GM12891 (cell line): ENCODE data around the gene RNASEH2A.

Experiments used
- PAX5 ChIP-seq: IDR thresholded peaks from 2 replicates; pipeline ENCODE4 v1.6.1; 2011; ENCODE audit warnings: low read length, moderate library complexity, mild to moderate bottlenecking; ENCODE audit not compliant: insufficient read depth, severe bottlenecking
- POLR2A ChIP-seq: IDR thresholded peaks from 2 replicates; pipeline ENCODE4 v1.6.1; 2011; ENCODE audit warnings: low read depth, low read length, control low read depth
- POLR2AphosphoS5 ChIP-seq: IDR thresholded peaks from 2 replicates; pipeline ENCODE4 v1.6.1; 2011; ENCODE audit warnings: low read depth, low read length, control low read depth
- POU2F2 ChIP-seq: IDR thresholded peaks from 2 replicates; pipeline ENCODE4 v1.6.1; 2011; ENCODE audit warnings: low read depth, mild to moderate bottlenecking, control low read depth, low read length, moderate library complexity
- SPI1 ChIP-seq: IDR thresholded peaks from 2 replicates; pipeline ENCODE4 v1.6.1; 2011; ENCODE audit warnings: low read depth, low read length, control low read depth
- TAF1 ChIP-seq: IDR thresholded peaks from 2 replicates; pipeline ENCODE4 v1.6.1; 2011; ENCODE audit warnings: low read depth, low read length, control low read depth

- TF ChIP-seq POLR2A = no peak
- no peak for TF ChIP-seq POU2F2
- TF ChIP-seq POLR2AphosphoS5 = no peak
- no peak for TF ChIP-seq TAF1
- TF ChIP-seq SPI1 = no peak
- no peak for TF ChIP-seq PAX5
These were observed 18.9 kb upstream of the RNASEH2A start for GRCh38 chr19:12787458-12787857.
